IMR-90 (cell line): ENCODE measurements around the gene SRC. TPM values are rescaled to one million over a fixed set of nuclear protein-coding genes. Genes with fewer than 3 reads are reported as not detected.

ENCODE experiments used
- ATAC-seq: fragments of 200-7000 bp; cut with Tn5 transposase; 2 replicates; pipeline ENCODE4 v1.9.1; 2020; ENCODE audit warnings: low read depth, mild to moderate bottlenecking, moderate library complexity
- BruUV-seq: library from RNA; stranded (reverse); fragments of 400-500 nt; replicated peaks from 2 replicates; lab custom pipeline; 2021; lab: Mats Ljungman, UMichigan
- CTCF ChIA-PET: fragments of 300-600 bp; formaldehyde crosslinking; extraction: SDS; loops from one replicate; lab custom pipeline; 2021; ENCODE audit warnings: antibody characterized with exemption; lab: Yijun Ruan, JAX
- POLR2A ChIA-PET: fragments of 300-600 bp; sonication (Branson Sonifier 250); formaldehyde crosslinking; loops from one replicate; lab custom pipeline; 2022; ENCODE audit warnings: antibody characterized with exemption; ENCODE audit not compliant: unreplicated experiment; lab: Charles Lee
- DNase-seq: peaks from one replicate; pipeline ENCODE4 v3.0.0; 2013
- H2AFZ ChIP-seq: replicated peaks from 2 replicates; pipeline ENCODE3; 2013; ENCODE audit warnings: low read length, mild to moderate bottlenecking; ENCODE audit not compliant: poor library complexity
- H2AK5ac ChIP-seq: 2 replicates; pipeline ENCODE4 v1.6.1; 2013; ENCODE audit warnings: low read depth, low read length, inconsistent platforms
- H2AK9ac ChIP-seq: replicated peaks from 2 replicates; pipeline ENCODE3; 2013; ENCODE audit warnings: mild to moderate bottlenecking, low read depth, low read length, moderate library complexity; ENCODE audit not compliant: poor library complexity
- H2BK120ac ChIP-seq: 2 replicates; pipeline ENCODE4 v1.6.1; 2013; ENCODE audit warnings: low read depth, low read length, inconsistent platforms
- H2BK15ac ChIP-seq: 3 replicates; pipeline ENCODE4 v1.6.1; 2013; ENCODE audit warnings: low read depth, low read length, inconsistent platforms
- H2BK20ac ChIP-seq: 2 replicates; pipeline ENCODE4 v1.6.1; 2013; ENCODE audit warnings: low read depth, mild to moderate bottlenecking, inconsistent platforms, low read length, moderate library complexity
- H2BK5ac ChIP-seq: 2 replicates; pipeline ENCODE4 v1.6.1; 2013; ENCODE audit warnings: mild to moderate bottlenecking, low read depth, low read length, inconsistent platforms; ENCODE audit not compliant: poor library complexity, severe bottlenecking
- H3K14ac ChIP-seq: replicated peaks from 2 replicates; pipeline ENCODE4 v1.6.1; 2013; ENCODE audit warnings: low read depth, low read length, inconsistent platforms
- H3K18ac ChIP-seq: 2 replicates; pipeline ENCODE4 v1.6.1; 2013; ENCODE audit warnings: low read depth, low read length, control low read depth
- H3K23ac ChIP-seq: 2 replicates; pipeline ENCODE4 v1.6.1; 2013; ENCODE audit warnings: low read depth, low read length, inconsistent platforms
- H3K27ac ChIP-seq: 2 replicates; pipeline ENCODE4 v1.5.1; 2013; ENCODE audit warnings: mild to moderate bottlenecking, control low read depth, low read length; ENCODE audit not compliant: insufficient read depth
- H3K27me3 ChIP-seq: 2 replicates; pipeline ENCODE4 v1.6.1; 2013; ENCODE audit warnings: low read length; ENCODE audit not compliant: control insufficient read depth, insufficient read depth
- H3K36me3 ChIP-seq: 2 replicates; pipeline ENCODE4 v1.6.1; 2013; ENCODE audit warnings: low read length, mixed read lengths; ENCODE audit not compliant: control insufficient read depth, insufficient read depth
- H3K4ac ChIP-seq: 2 replicates; pipeline ENCODE4 v1.6.1; 2013; ENCODE audit warnings: low read depth, low read length, inconsistent platforms
- H3K4me1 ChIP-seq: 2 replicates; pipeline ENCODE4 v1.6.1; 2013; ENCODE audit warnings: low read length, mixed read lengths; ENCODE audit not compliant: control insufficient read depth, insufficient read depth
- H3K4me2 ChIP-seq: 2 replicates; pipeline ENCODE4 v1.6.1; 2013; ENCODE audit warnings: low read depth, mild to moderate bottlenecking, control low read depth, low read length, moderate library complexity
- H3K4me3 ChIP-seq: 2 replicates; pipeline ENCODE4 v1.5.1; 2013; ENCODE audit warnings: low read depth, mild to moderate bottlenecking, control low read depth, low read length, moderate library complexity; ENCODE audit not compliant: insufficient read depth
- H3K56ac ChIP-seq: 2 replicates; pipeline ENCODE4 v1.6.1; 2013; ENCODE audit warnings: low read length, inconsistent platforms; ENCODE audit not compliant: insufficient read depth; ENCODE audit errors: extremely low read depth
- H3K79me1 ChIP-seq, 2 experiments: 2 replicates each; pipeline ENCODE4 v1.6.1; 2013; ENCODE audit warnings: low read length in 2 of 2, inconsistent platforms in 1 of 2, low read depth in 1 of 2
- H3K9ac ChIP-seq: 2 replicates; pipeline ENCODE4 v1.6.1; 2013; ENCODE audit warnings: low read depth, low read length, control low read depth
- H3K9me1 ChIP-seq: 2 replicates; pipeline ENCODE4 v1.6.1; 2013; ENCODE audit warnings: low read length, inconsistent platforms; ENCODE audit not compliant: insufficient read depth
- H3K9me3 ChIP-seq: 2 replicates; pipeline ENCODE4 v1.6.1; 2013; ENCODE audit warnings: low read length; ENCODE audit not compliant: control insufficient read depth, insufficient read depth
- H4K20me1 ChIP-seq: 2 replicates; pipeline ENCODE4 v1.6.1; 2013; ENCODE audit warnings: low read length, inconsistent platforms; ENCODE audit not compliant: insufficient read depth
- H4K5ac ChIP-seq: 2 replicates; pipeline ENCODE4 v1.6.1; 2013; ENCODE audit warnings: mild to moderate bottlenecking, low read depth, low read length, control low read depth
- H4K8ac ChIP-seq, 2 experiments: 2 replicates each; pipeline ENCODE4 v1.6.1; 2013; ENCODE audit warnings: low read depth in 2 of 2, low read length in 2 of 2, control low read depth in 1 of 2, inconsistent platforms in 1 of 2
- H4K91ac ChIP-seq: 2 replicates; pipeline ENCODE4 v1.6.1; 2013; ENCODE audit warnings: low read depth, low read length, inconsistent platforms; ENCODE audit not compliant: insufficient read depth
- BHLHE40 ChIP-seq: fragments of 150-350 bp; IDR thresholded peaks from 2 replicates; pipeline ENCODE4 v1.6.1; 2016; ENCODE audit warnings: mild to moderate bottlenecking, low read depth, low read length
- FOS ChIP-seq: fragments of 150-350 bp; IDR thresholded peaks from 2 replicates; pipeline ENCODE4 v1.6.1; 2016; ENCODE audit warnings: low read depth, low read length
- MAZ ChIP-seq: IDR thresholded peaks from 2 replicates; pipeline ENCODE4 v1.6.1; 2012; ENCODE audit warnings: low read depth, mild to moderate bottlenecking, low read length, improper control_type of control experiment, moderate library complexity, borderline replicate concordance
- NFE2L2 ChIP-seq: fragments of 150-350 bp; IDR thresholded peaks from 2 replicates; pipeline ENCODE4 v1.6.1; 2016; ENCODE audit warnings: low read depth, mild to moderate bottlenecking, low read length
- RCOR1 ChIP-seq: IDR thresholded peaks from 2 replicates; pipeline ENCODE4 v1.6.1; 2012; ENCODE audit warnings: mild to moderate bottlenecking, low read length, improper control_type of control experiment; ENCODE audit not compliant: insufficient replicate concordance
- SMC3 ChIP-seq: fragments of 150-350 bp; IDR thresholded peaks from 2 replicates; pipeline ENCODE4 v1.6.1; 2016; ENCODE audit warnings: low read depth, mild to moderate bottlenecking, antibody characterized with exemption, low read length, moderate library complexity
- USF2 ChIP-seq: fragments of 150-350 bp; IDR thresholded peaks from 2 replicates; pipeline ENCODE4 v1.6.1; 2017; ENCODE audit warnings: mild to moderate bottlenecking, antibody characterized with exemption, low read length, low read depth
- WGBS, 2 experiments: methylation state at CpG; one replicate each; pipeline versions ENCODE4 v1.1.5 to v1.1.7; 2013; ENCODE audit warnings: missing lambda C conversion rate in 2 of 2; ENCODE audit not compliant: insufficient read length in 1 of 2; ENCODE audit errors: extremely low coverage in 2 of 2; 5-methylcytosine and 5-hydroxymethylcytosine counted together
- dilution Hi-C: fragments of 300-500 bp; cut with HindIII; formaldehyde crosslinking; loops from one replicate; pipeline ENCODE4 v1.14.3; 2018; ENCODE audit warnings: low sequenced_read_pairs; ENCODE audit not compliant: unreplicated experiment
- in situ Hi-C: fragments of 300-500 bp; cut with MboI; formaldehyde crosslinking; loops from 3 replicates; pipeline ENCODE4 v1.14.3; 2019; ENCODE audit warnings: low sequenced_read_pairs, inconsistent platforms, mixed read lengths
- intact Hi-C: fragments of 100-400 bp; cut with micrococcal nuclease; formaldehyde crosslinking; loops from 2 replicates; pipeline ENCODE4 v1.10.0; 2022
- polyA plus RNA-seq, 3 experiments: library from polyadenylated mRNA; depleted of rRNA; stranded (reverse); fragments of >200 nt; gene quantifications; 2 replicates each; pipeline ENCODE4 v1.2.3, GENCODE V29; 2012; ENCODE audit warnings: low replicate concordance in 1 of 3
- total RNA-seq: library from RNA; depleted of rRNA; stranded (reverse); fragments of >200 nt; gene quantifications from 2 replicates; pipeline ENCODE4 v1.2.3, GENCODE V29; 2012
- TF ChIP-seq, protein P1 (sequence below): fragments of 150-350 bp; IDR thresholded peaks from 2 replicates; pipeline ENCODE4 v1.6.1; 2016; ENCODE audit warnings: low read depth, mild to moderate bottlenecking, low read length, moderate library complexity, borderline replicate concordance

Gene SRC
- total and polyA plus RNA-seq, 2 of the 4 experiments (the other 2 are of a cell fraction), result 7.0 to 24.2 TPM

DNA sequence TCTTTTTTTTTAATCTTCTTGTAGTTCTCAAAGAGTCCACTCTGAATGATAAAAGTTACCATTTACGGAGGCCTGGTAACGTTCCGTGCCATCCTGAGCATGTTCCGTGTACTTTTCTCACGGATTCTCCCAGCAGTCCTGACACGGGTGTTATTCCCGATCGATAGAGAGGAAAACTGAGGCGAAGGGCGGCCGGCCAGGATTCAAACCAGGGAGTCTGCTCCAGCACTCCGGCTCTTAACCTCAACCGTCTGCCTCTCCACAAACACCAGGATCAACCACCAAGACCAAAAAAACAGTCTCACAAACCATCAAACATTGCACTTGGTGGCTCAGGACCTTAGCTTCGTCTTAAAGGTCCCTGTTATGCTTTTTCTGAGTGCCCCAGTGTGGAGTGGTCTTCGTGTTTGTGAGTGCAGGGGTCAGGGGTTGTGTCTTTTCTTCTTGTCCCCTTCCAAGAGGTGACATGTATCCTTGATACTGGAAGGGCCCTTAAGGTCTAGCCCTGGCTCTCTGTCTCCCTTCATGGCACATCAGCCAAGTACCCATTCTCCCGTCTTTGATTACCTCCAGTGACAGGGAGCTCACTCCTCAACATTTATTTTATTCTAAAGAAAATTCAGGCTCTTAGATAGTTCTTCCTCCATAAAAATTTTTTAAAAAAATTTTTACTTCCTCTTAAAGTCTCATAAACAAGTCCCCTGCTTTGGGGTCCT is 35.1 kb downstream of the SRC start:
- no peak overlapping the region for H2BK120ac ChIP-seq
- no peaks in the 10 kb centered on the region for H3K27me3 ChIP-seq
- H4K91ac ChIP-seq, result no peak overlapping the region
- no peak overlapping the region for H2AFZ ChIP-seq
- no TSS peak for BruUV-seq
- DNase-seq (no peak), ATAC-seq (no peak)
- no peak overlapping the region for H3K4ac ChIP-seq
- peaks cover 13 to 57% of the 10 kb centered on the region in 2 experiments for H3K79me1 ChIP-seq
- H4K8ac ChIP-seq, result no peak overlapping the region
- H3K23ac ChIP-seq, result no peak overlapping the region
- peaks cover 9% of the 10 kb centered on the region; the same call in 1 of the 2 replicates for H4K20me1 ChIP-seq
- no peak overlapping the region for H3K4me2 ChIP-seq
- H3K14ac ChIP-seq, result no peak overlapping the region
- no peaks in the 10 kb centered on the region for H3K9me3 ChIP-seq
- no peak overlapping the region for H2AK9ac ChIP-seq
- dilution Hi-C loops (no loop called here), in situ Hi-C loops (loop anchor here (5.0 to 10.0 kb wide), 2 partner anchors 99 to 176 kb away; no protein-coding TSS in a partner anchor), intact Hi-C loops (loop anchor here (5.0 kb wide), 1 partner anchor 184 kb away; no protein-coding TSS in a partner anchor)
- ChIA-PET CTCF (no interaction called here), POLR2A (no interaction called here)
- no peak overlapping the region for H2BK5ac ChIP-seq
- no peak for TF ChIP-seq SMC3
- no peak for TF ChIP-seq USF2
- TF ChIP-seq FOS, result no peak
- TF ChIP-seq, protein P1, sequence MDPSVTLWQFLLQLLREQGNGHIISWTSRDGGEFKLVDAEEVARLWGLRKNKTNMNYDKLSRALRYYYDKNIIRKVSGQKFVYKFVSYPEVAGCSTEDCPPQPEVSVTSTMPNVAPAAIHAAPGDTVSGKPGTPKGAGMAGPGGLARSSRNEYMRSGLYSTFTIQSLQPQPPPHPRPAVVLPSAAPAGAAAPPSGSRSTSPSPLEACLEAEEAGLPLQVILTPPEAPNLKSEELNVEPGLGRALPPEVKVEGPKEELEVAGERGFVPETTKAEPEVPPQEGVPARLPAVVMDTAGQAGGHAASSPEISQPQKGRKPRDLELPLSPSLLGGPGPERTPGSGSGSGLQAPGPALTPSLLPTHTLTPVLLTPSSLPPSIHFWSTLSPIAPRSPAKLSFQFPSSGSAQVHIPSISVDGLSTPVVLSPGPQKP, result no peak
- no peak for TF ChIP-seq MAZ
- TF ChIP-seq BHLHE40, result no peak
- TF ChIP-seq NFE2L2, result no peak
- no peak for TF ChIP-seq RCOR1
- H2BK20ac ChIP-seq, result no peak overlapping the region
- 96% methylated on average over 8 of the region's 16 CpGs; no CpG with 5 or more reads in 1 of the 2 experiments for WGBS, 2 experiments
- H3K9me1 ChIP-seq, result peaks cover 6% of the 10 kb centered on the region; the same call in 1 of the 2 replicates
- peaks cover 20% of the 10 kb centered on the region for H3K36me3 ChIP-seq
- H3K9ac ChIP-seq, result no peak overlapping the region
- no peak overlapping the region for H3K18ac ChIP-seq
- H4K5ac ChIP-seq, result no peak overlapping the region
- H2BK15ac ChIP-seq, result no peak overlapping the region
- H3K27ac ChIP-seq, result no peak overlapping the region
- no peak overlapping the region for H3K4me3 ChIP-seq
- H3K56ac ChIP-seq, result no peak overlapping the region
- no peak overlapping the region for H2AK5ac ChIP-seq
- peaks cover 18% of the 10 kb centered on the region for H3K4me1 ChIP-seq
